Right lung (tissue), 5 donors: ENCODE results near the gene KCNT1. TPM values are rescaled to one million over a fixed set of nuclear protein-coding genes. Genes with fewer than 3 reads are reported as not detected.

ENCODE experiments used
- DNase-seq, 2 donors: peaks; one replicate each; pipeline ENCODE4 v3.0.0-alpha.2; 2013
- polyA plus RNA-seq, 5 donors: library from polyadenylated mRNA; unstranded; fragments of 120-200 nt; gene quantifications; one replicate each; pipeline versions ENCODE4 v1.2.1 to v1.2.3, GENCODE V29; 2013; ENCODE audit warnings: inconsistent platforms in 1 of 5, low replicate concordance in 1 of 5; ENCODE audit not compliant: insufficient read length in 5 of 5, insufficient read depth in 1 of 5

KCNT1 gene
- polyA plus RNA-seq, 5 donors: 0.21 to 0.90 (median 0.53) TPM

GRCh38 chr9:135819905-135820304, 117.9 kb downstream of the KCNT1 start:
- no peak for DNase-seq

GRCh38 chr9:135820661-135821060, 118.7 kb downstream of the KCNT1 start:
- DNase-seq: no peak

- no peak for DNase-seq
Measured at GRCh38 chr9:135821116-135821515, 119.1 kb downstream of the KCNT1 start.

- no peak for DNase-seq
Measured at GRCh38 chr9:135821733-135822373, 119.9 kb downstream of the KCNT1 start.

- DNase-seq: no peak
Measured at GRCh38 chr9:135822374-135822755, 120.4 kb downstream of the KCNT1 start.

- DNase-seq: no peak
Measured at GRCh38 chr9:135823036-135823435, 121.1 kb downstream of the KCNT1 start.

GRCh38 chr9:135825435-135826187, 123.6 kb downstream of the KCNT1 start:
- no peak for DNase-seq

- no peak for DNase-seq
Measured at GRCh38 chr9:135826188-135826545, 124.2 kb downstream of the KCNT1 start.

GRCh38 chr9:135827301-135827700, 125.3 kb downstream of the KCNT1 start:
- no peak for DNase-seq

- no peak for DNase-seq
Measured at GRCh38 chr9:135827866-135828580, 126.0 kb downstream of the KCNT1 start.

- DNase-seq: no peak
Measured at GRCh38 chr9:135828656-135829055, 126.7 kb downstream of the KCNT1 start.

GRCh38 chr9:135830496-135830895, 128.5 kb downstream of the KCNT1 start:
- no peak for DNase-seq

GRCh38 chr9:135833864-135834263, 131.9 kb downstream of the KCNT1 start:
- no peak for DNase-seq

GRCh38 chr9:135835131-135835530, 133.1 kb downstream of the KCNT1 start:
- no peak for DNase-seq

- DNase-seq: no peak
Measured at GRCh38 chr9:135839516-135839915, 137.5 kb downstream of the KCNT1 start.

- DNase-seq: no peak
Measured at GRCh38 chr9:135840107-135840506, 138.1 kb downstream of the KCNT1 start.

- no peak for DNase-seq
Measured at GRCh38 chr9:135840539-135840938, 138.6 kb downstream of the KCNT1 start.

Other genes with a start within 250 kb of the KCNT1 start
- gene PPP1R26, start 222.4 kb upstream of the KCNT1 start, polyA plus RNA-seq: 10 to 100 TPM; 26.3 to 37.3 (median 32.3) TPM
- 10 to 100 TPM; 31.6 to 50.0 (median 39.6) TPM for gene MRPS2, start 201.5 kb upstream of the KCNT1 start, polyA plus RNA-seq
- not detected for gene LCN1, start 180.7 kb upstream of the KCNT1 start, polyA plus RNA-seq
- not detected for gene OBP2A, start 156.1 kb upstream of the KCNT1 start, polyA plus RNA-seq
- gene PAEP, start 140.4 kb upstream of the KCNT1 start, polyA plus RNA-seq: under 1 TPM in 2 of 5 donors, not detected in 3; 0.27 to 0.68 TPM
- not detected for gene GLT6D1, start 62.6 kb upstream of the KCNT1 start, polyA plus RNA-seq
- gene LCN9, start 38.9 kb upstream of the KCNT1 start, polyA plus RNA-seq: not detected
- not detected for gene SOHLH1, start 2.7 kb upstream of the KCNT1 start, polyA plus RNA-seq
- gene CAMSAP1, start 205.4 kb downstream of the KCNT1 start, polyA plus RNA-seq: 10 to 100 TPM; 20.5 to 24.1 (median 22.7) TPM